ENCODE measurements around the gene RASGRF1.
"Not testable (repeated sequence)": the region's sequence is repeated elsewhere in the genome, so short reads cannot be mapped to it uniquely, and the experiment has no call there.

RASGRF1 gene

GRCh38 chr15:78931439-78932257 lies 158.9 kb downstream of the RASGRF1 start:
- DNase-seq (ENCODE audit: low spot score): no peak

GRCh38 chr15:78930577-78931388 lies 159.8 kb downstream of the RASGRF1 start:
- DNase-seq (ENCODE audit: low spot score): no peak

- no peak for DNase-seq (ENCODE audit: low spot score)
Measured at GRCh38 chr15:78929536-78930264, 160.9 kb downstream of the RASGRF1 start.

GRCh38 chr15:78928616-78929093 lies 161.9 kb downstream of the RASGRF1 start:
- no peak for DNase-seq (ENCODE audit: low spot score)

GRCh38 chr15:78928176-78928575 lies 162.4 kb downstream of the RASGRF1 start:
- not testable (repeated sequence) for DNase-seq (ENCODE audit: low spot score)

GRCh38 chr15:78927077-78927790 lies 163.3 kb downstream of the RASGRF1 start:
- DNase-seq (ENCODE audit: low spot score): no peak

GRCh38 chr15:78925956-78926743 lies 164.4 kb downstream of the RASGRF1 start:
- no peak for DNase-seq (ENCODE audit: low spot score)

- no peak for DNase-seq (ENCODE audit: low spot score)
Measured at GRCh38 chr15:78925076-78925624, 165.4 kb downstream of the RASGRF1 start.

GRCh38 chr15:78923480-78924360 lies 166.9 kb downstream of the RASGRF1 start:
- DNase-seq (ENCODE audit: low spot score): no peak

GRCh38 chr15:78923015-78923414 lies 167.6 kb downstream of the RASGRF1 start:
- no peak for DNase-seq (ENCODE audit: low spot score)

GRCh38 chr15:78922527-78922926 lies 168.1 kb downstream of the RASGRF1 start:
- DNase-seq (ENCODE audit: low spot score): no peak

GRCh38 chr15:78921940-78922339 lies 168.6 kb downstream of the RASGRF1 start:
- DNase-seq (ENCODE audit: low spot score): no peak

- no peak for DNase-seq (ENCODE audit: low spot score)
Measured at GRCh38 chr15:78921517-78921916, 169.1 kb downstream of the RASGRF1 start.

GRCh38 chr15:78917888-78918287 lies 172.7 kb downstream of the RASGRF1 start:
- no peak for DNase-seq (ENCODE audit: low spot score)

- no peak for DNase-seq (ENCODE audit: low spot score)
Measured at GRCh38 chr15:78916088-78916487, 174.5 kb downstream of the RASGRF1 start.

- no peak for DNase-seq (ENCODE audit: low spot score)
Measured at GRCh38 chr15:78915341-78916087, 175.1 kb downstream of the RASGRF1 start.

- no peak for DNase-seq (ENCODE audit: low spot score)
Measured at GRCh38 chr15:78914027-78914764, 176.4 kb downstream of the RASGRF1 start.

- DNase-seq (ENCODE audit: low spot score): no peak
Measured at GRCh38 chr15:78913012-78913411, 177.6 kb downstream of the RASGRF1 start.
